ENCODE measurements around the gene FRYL.
"Not testable (repeated sequence)": the region's sequence is repeated elsewhere in the genome, so short reads cannot be mapped to it uniquely, and the experiment has no call there.

Gene FRYL

GRCh38 chr4:48746608-48747362, 33.3 kb downstream of the FRYL start:
- no peak for DNase-seq (ENCODE audit: low read depth in 2 of 2)

- DNase-seq (ENCODE audit: low read depth in 2 of 2) = not testable (repeated sequence)
Measured at GRCh38 chr4:48745223-48745622, 34.9 kb downstream of the FRYL start.

GRCh38 chr4:48742412-48742811, 37.7 kb downstream of the FRYL start:
- DNase-seq (ENCODE audit: low read depth in 2 of 2) = no peak

GRCh38 chr4:48739560-48740019, 40.5 kb downstream of the FRYL start:
- no peak for DNase-seq (ENCODE audit: low read depth in 2 of 2)

GRCh38 chr4:48738856-48739255, 41.2 kb downstream of the FRYL start:
- no peak for DNase-seq (ENCODE audit: low read depth in 2 of 2)

GRCh38 chr4:48728906-48729496, 51.1 kb downstream of the FRYL start:
- DNase-seq (ENCODE audit: low read depth in 2 of 2) = peak; percentile 17 to 38

- DNase-seq (ENCODE audit: low read depth in 2 of 2) = no peak
Measured at GRCh38 chr4:48727666-48728459, 52.2 kb downstream of the FRYL start.

GRCh38 chr4:48725414-48725813, 54.7 kb downstream of the FRYL start:
- DNase-seq (ENCODE audit: low read depth in 2 of 2) = no peak

- DNase-seq (ENCODE audit: low read depth in 2 of 2) = no peak
Measured at GRCh38 chr4:48722509-48723446, 57.3 kb downstream of the FRYL start.

- DNase-seq (ENCODE audit: low read depth in 2 of 2) = no peak
Measured at GRCh38 chr4:48720459-48720858, 59.6 kb downstream of the FRYL start.

- DNase-seq (ENCODE audit: low read depth in 2 of 2) = no peak
Measured at GRCh38 chr4:48718818-48719465, 61.1 kb downstream of the FRYL start.

GRCh38 chr4:48716285-48716684, 63.8 kb downstream of the FRYL start:
- not testable (repeated sequence) for DNase-seq (ENCODE audit: low read depth in 2 of 2)

GRCh38 chr4:48710446-48711209, 69.5 kb downstream of the FRYL start:
- no peak for DNase-seq (ENCODE audit: low read depth in 2 of 2)

- DNase-seq (ENCODE audit: low read depth in 2 of 2) = no peak
Measured at GRCh38 chr4:48709901-48710300, 70.2 kb downstream of the FRYL start.

GRCh38 chr4:48708610-48709009, 71.5 kb downstream of the FRYL start:
- no peak for DNase-seq (ENCODE audit: low read depth in 2 of 2)

GRCh38 chr4:48706736-48707135, 73.3 kb downstream of the FRYL start:
- no peak for DNase-seq (ENCODE audit: low read depth in 2 of 2)

- DNase-seq (ENCODE audit: low read depth in 2 of 2) = no peak
Measured at GRCh38 chr4:48705609-48706008, 74.5 kb downstream of the FRYL start.

GRCh38 chr4:48704091-48704802, 75.8 kb downstream of the FRYL start:
- no peak for DNase-seq (ENCODE audit: low read depth in 2 of 2)

- no peak for DNase-seq (ENCODE audit: low read depth in 2 of 2)
Measured at GRCh38 chr4:48699475-48699874, 80.6 kb downstream of the FRYL start.
